ENCODE results near the gene UPP2.

The UPP2 gene

GRCh38 chr2:158184001-158184400 lies 82.3 kb downstream of the UPP2 start:
- TF ChIP-seq GATA3 (IDR thresholded peaks at IDR 0.05; ENCODE audit: low read depth, low read length) = no peak
- no peak for TF ChIP-seq GATA2 (IDR thresholded peaks at IDR 0.05; ENCODE audit: low read depth, low read length)

- TF ChIP-seq GATA3 (IDR thresholded peaks at IDR 0.05; ENCODE audit: low read depth, low read length) = no peak
- no peak for TF ChIP-seq GATA2 (IDR thresholded peaks at IDR 0.05; ENCODE audit: low read depth, low read length)
Measured at GRCh38 chr2:158184556-158185343, 83.1 kb downstream of the UPP2 start.
